ENCODE results near the gene EXOSC1. TPM values are rescaled to one million over a fixed set of nuclear protein-coding genes. Genes with fewer than 3 reads are reported as not detected.

Gene EXOSC1
- total and polyA plus RNA-seq, 2 donors (not counting 1 experiment from before 2014, with no cell fraction given) = 32.2 to 44.5 TPM

GRCh38 chr10:97475936-97476594 is 30.3 kb upstream of the EXOSC1 start:
- H3K27ac Mint-ChIP-seq = no peak overlapping the region
- no peaks in the 10 kb centered on the region for H3K27me3 Mint-ChIP-seq
- no peaks in the 10 kb centered on the region for H3K4me1 Mint-ChIP-seq
- H4K20me1 ChIP-seq (ENCODE audit: control insufficient read depth, insufficient read depth, low read length, poor library complexity, severe bottlenecking) = peaks cover 5% of the 10 kb centered on the region
- CTCF ChIA-PET = interaction anchor here (1.3 to 2.5 kb wide), 3 partner anchors 11 to 76 kb away, joined by 3 to 17 read pairs (median 5); no protein-coding TSS in a partner anchor
- no peak for TF ChIP-seq CTCF (IDR thresholded peaks at IDR 0.05)
- TF ChIP-seq EZH2 (IDR thresholded peaks at IDR 0.05; ENCODE audit: borderline replicate concordance, insufficient read depth, low read depth, low read length, poor library complexity, severe bottlenecking) = no peak
- peaks cover 20 to 85% of the 10 kb centered on the region in 2 experiments for H3K36me3 ChIP-seq (replicated peaks in 1 of 2; ENCODE audit: control extremely low read depth in 1 of 2, control insufficient read depth in 1 of 2, extremely low read depth in 1 of 2, insufficient read depth in 2 of 2, low read length in 1 of 2)
- DNase-seq = no peak
- no peak overlapping the region for H3K9ac ChIP-seq (ENCODE audit: low read length)
- no peaks in the 10 kb centered on the region for H3K4me1 ChIP-seq (ENCODE audit: control insufficient read depth in 2 of 2, insufficient read depth in 2 of 2, low read length in 2 of 2)
- H3K79me2 ChIP-seq (ENCODE audit: control insufficient read depth, insufficient read depth, low read length) = no peaks in the 10 kb centered on the region
- H3K27me3 ChIP-seq (replicated peaks in 1 of 4; ENCODE audit: control extremely low read depth in 1 of 4, control insufficient read depth in 3 of 4, insufficient read depth in 4 of 4, low read length in 3 of 4) = no peaks in the 10 kb centered on the region
- H3K4me3 Mint-ChIP-seq = no peak overlapping the region
- H3K4me2 ChIP-seq (replicated peaks; ENCODE audit: low read depth, low read length, poor library complexity, severe bottlenecking) = no peak overlapping the region
- ATAC-seq (ENCODE audit: low read depth) = no peak
- WGBS (ENCODE audit: insufficient coverage) = no CpG with 5 or more reads among the region's 2 CpGs
- H3K9me3 Mint-ChIP-seq (ENCODE audit: insufficient read depth) = peaks cover 2% of the 10 kb centered on the region
- intact Hi-C loops (cut with micrococcal nuclease) = no loop called here
- no peaks in the 10 kb centered on the region for H3K9me3 ChIP-seq (ENCODE audit: control extremely low read depth in 1 of 3, control insufficient read depth in 2 of 3, insufficient read depth in 1 of 3, low read length in 2 of 3)
- H2AFZ ChIP-seq (ENCODE audit: insufficient read depth, low read depth, low read length, poor library complexity, severe bottlenecking) = no peak overlapping the region
- no peak overlapping the region for H3K27ac ChIP-seq (ENCODE audit: low read length in 2 of 2)
- POLR2A ChIA-PET = no interaction called here
- no peak overlapping the region for H3K4me3 ChIP-seq (ENCODE audit: control extremely low read depth in 1 of 5, extremely low read depth in 1 of 5, insufficient read depth in 1 of 5, low read depth in 2 of 5, low read length in 4 of 5)

GRCh38 chr10:97474918-97475317 is 29.1 kb upstream of the EXOSC1 start:
- POLR2A ChIA-PET = no interaction called here
- CTCF ChIA-PET = interaction anchor here (1.0 to 2.5 kb wide), 3 partner anchors 10 to 78 kb away, joined by 3 to 17 read pairs (median 3); no protein-coding TSS in a partner anchor

More at GRCh38 chr10:97474918-97475317, 29.1 kb upstream of the EXOSC1 start:
- ATAC-seq (ENCODE audit: low read depth) (no peak), DNase-seq (no peak)
- H3K9me3 Mint-ChIP-seq (ENCODE audit: insufficient read depth) = peaks cover 2% of the 10 kb centered on the region
- TF ChIP-seq EZH2 (IDR thresholded peaks at IDR 0.05; ENCODE audit: borderline replicate concordance, insufficient read depth, low read depth, low read length, poor library complexity, severe bottlenecking) (no peak), CTCF (IDR thresholded peaks at IDR 0.05) (no peak)
- Histone ChIP-seq H3K4me1 (ENCODE audit: control insufficient read depth in 2 of 2, insufficient read depth in 2 of 2, low read length in 2 of 2) (no peaks in the 10 kb centered on the region), H3K9ac (ENCODE audit: low read length) (no peak overlapping the region), H3K27ac (ENCODE audit: low read length in 2 of 2) (no peak overlapping the region), H3K79me2 (ENCODE audit: control insufficient read depth, insufficient read depth, low read length) (no peaks in the 10 kb centered on the region), H3K9me3 (ENCODE audit: control extremely low read depth in 1 of 3, control insufficient read depth in 2 of 3, insufficient read depth in 1 of 3, low read length in 2 of 3) (no peaks in the 10 kb centered on the region), H3K4me2 (replicated peaks; ENCODE audit: low read depth, low read length, poor library complexity, severe bottlenecking) (no peak overlapping the region), H4K20me1 (ENCODE audit: control insufficient read depth, insufficient read depth, low read length, poor library complexity, severe bottlenecking) (peaks cover 5% of the 10 kb centered on the region), H3K27me3 (replicated peaks in 1 of 4; ENCODE audit: control extremely low read depth in 1 of 4, control insufficient read depth in 3 of 4, insufficient read depth in 4 of 4, low read length in 3 of 4) (no peaks in the 10 kb centered on the region), H3K36me3 (replicated peaks in 1 of 2; ENCODE audit: control extremely low read depth in 1 of 2, control insufficient read depth in 1 of 2, extremely low read depth in 1 of 2, insufficient read depth in 2 of 2, low read length in 1 of 2) (peaks cover 16 to 85% of the 10 kb centered on the region in 2 experiments), H3K4me3 (ENCODE audit: control extremely low read depth in 1 of 5, extremely low read depth in 1 of 5, insufficient read depth in 1 of 5, low read depth in 2 of 5, low read length in 4 of 5) (no peak overlapping the region), H2AFZ (ENCODE audit: insufficient read depth, low read depth, low read length, poor library complexity, severe bottlenecking) (no peak overlapping the region)
- H3K27ac Mint-ChIP-seq = no peak overlapping the region
- H3K27me3 Mint-ChIP-seq = no peaks in the 10 kb centered on the region
- no CpG with 5 or more reads among the region's 4 CpGs for WGBS (ENCODE audit: insufficient coverage)
- no peak overlapping the region for H3K4me3 Mint-ChIP-seq
- intact Hi-C loops (cut with micrococcal nuclease) = no loop called here
- H3K4me1 Mint-ChIP-seq = no peaks in the 10 kb centered on the region
